NCI-H446 (cell line): ENCODE data around the gene GOT1.

ENCODE experiments used
- DNase-seq, 2 experiments: peaks; one replicate each; lab custom pipeline; 2025; lab: John Stamatoyannopoulos, UW

The GOT1 gene

DNA sequence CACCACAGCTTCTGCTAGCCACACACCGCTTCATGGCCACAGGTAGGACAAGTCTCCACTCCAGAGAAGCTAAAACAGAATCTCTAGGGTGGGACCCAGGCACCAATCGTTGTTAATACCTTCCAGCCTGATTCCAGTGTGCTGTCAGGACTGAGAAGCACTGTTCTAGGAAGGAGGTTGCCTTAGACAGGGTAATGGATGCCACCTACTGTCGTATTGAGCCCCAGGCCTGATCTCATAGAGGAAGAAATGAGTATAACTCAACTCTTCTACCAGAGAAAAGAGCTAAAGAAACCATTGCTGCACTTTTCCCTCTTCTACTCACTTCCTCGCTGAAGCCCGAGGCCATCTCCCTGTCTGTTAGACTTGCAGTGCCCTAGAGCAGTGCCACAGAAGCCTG is 69.5 kb downstream of the GOT1 start:
- no peak for DNase-seq

DNA sequence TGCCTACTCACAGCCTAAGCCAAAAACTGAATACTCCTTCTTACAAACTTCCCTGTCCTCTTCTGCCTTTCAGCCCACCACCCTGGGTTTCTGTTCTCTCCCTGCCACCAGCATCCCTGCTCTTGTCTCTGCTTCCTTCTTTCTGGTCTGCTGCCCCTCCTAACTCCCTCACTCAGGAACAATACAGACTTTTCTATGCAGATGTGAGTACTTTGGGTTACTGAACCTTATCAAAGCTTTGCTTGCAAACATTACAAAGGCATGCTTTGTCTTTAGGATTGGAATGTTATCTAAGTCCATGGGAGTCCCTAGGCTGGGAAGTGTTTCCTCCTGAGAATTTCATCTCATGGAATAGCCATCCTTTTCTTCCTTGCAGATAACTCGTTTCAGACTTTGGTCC is 72.3 kb downstream of the GOT1 start:
- DNase-seq: no peak

DNA sequence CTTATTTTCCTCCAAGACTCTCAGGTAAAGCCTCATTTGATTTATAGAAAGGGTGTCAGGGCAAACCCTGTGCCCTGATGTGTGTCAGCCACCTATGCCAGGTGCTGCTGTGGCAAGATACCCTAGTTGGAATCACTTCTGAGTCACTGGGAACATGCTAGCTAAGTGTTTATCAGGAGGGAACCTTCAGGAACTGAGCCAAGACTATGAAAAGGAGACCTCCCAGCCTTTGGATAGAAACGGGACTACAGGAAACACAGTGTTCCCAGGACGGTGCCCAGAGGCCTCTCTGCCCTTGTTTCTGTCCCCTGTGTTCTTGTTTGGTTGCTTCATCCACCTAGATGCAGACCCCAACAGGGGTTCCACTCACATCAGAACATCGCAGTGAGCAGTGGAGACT is 72.7 kb downstream of the GOT1 start:
- DNase-seq: no peak

- DNase-seq: no peak
These were observed 77.2 kb downstream of the GOT1 start for GRCh38 chr10:99353182-99353581.

DNA sequence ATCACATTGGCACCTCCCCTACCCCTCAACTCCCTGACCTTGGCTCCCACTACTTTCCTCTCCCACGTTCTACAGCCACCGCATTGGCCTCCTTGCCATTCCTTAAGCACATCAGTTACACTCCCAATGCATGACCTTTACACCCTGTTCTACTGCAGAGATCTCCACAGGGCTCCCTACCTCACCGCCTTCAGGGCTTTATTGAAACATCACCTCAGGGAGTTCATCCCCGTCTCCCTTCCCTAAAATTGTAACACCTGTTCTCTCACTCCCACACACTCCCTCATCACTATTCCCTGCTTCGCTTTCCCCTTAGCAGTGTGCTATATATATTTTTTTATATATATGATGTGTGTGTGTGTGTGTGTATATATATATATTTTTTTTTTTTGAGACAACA is 82.8 kb downstream of the GOT1 start:
- DNase-seq: no peak
